SU-DHL-6 (cell line): ENCODE results near the gene IGF2BP3.
A peak's percentile ranks its signal among the peaks of the same experiment; 100 is the strongest.

ENCODE experiments used
- EZH2phosphoT487 ChIP-seq: fragments of 200-600 bp; sonication (generic), shearing (Covaris generic); conservative IDR thresholded peaks from 2 replicates; pipeline ENCODE4 v1.6.1; 2018; ENCODE audit warnings: mild to moderate bottlenecking, antibody characterized with exemption, low read length, moderate library complexity, mixed read lengths
- TF ChIP-seq, protein P1 (sequence below): fragments of 200-600 bp; sonication (generic); IDR thresholded peaks from one replicate; pipeline ENCODE4 v1.5.1; 2017; ENCODE audit warnings: antibody characterized with exemption, mild to moderate bottlenecking, low read length, moderate library complexity; ENCODE audit not compliant: insufficient read depth, poor library complexity, severe bottlenecking

DNA sequence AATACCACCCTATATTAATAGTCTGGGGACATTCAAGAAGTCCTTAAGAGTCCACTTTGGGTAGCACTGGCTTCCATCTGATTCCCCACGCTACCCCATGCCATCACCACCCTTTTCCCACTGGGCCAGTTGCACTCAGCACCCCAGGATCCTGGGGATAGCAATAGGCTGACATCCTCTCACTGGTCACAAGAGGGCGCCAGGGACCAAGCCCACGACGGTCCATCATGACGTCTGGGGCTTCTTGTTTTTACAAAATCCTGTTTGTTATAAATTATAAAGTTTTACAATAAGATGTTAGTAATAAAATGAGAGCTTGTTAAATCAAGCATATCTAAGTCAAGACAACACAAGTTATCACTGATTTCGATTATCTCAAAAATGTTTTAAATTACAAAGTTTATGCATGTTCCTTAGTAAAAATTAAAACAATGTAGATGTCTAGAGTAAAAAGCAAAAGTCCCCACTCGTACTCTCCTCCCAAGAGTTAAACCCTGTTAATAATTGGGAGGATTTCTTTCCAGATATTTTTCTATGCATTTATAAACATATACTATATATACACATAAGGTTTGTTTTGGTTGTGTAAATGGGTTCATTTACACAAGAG is 208.3 kb downstream of the IGF2BP3 start:
- TF ChIP-seq, protein P1, sequence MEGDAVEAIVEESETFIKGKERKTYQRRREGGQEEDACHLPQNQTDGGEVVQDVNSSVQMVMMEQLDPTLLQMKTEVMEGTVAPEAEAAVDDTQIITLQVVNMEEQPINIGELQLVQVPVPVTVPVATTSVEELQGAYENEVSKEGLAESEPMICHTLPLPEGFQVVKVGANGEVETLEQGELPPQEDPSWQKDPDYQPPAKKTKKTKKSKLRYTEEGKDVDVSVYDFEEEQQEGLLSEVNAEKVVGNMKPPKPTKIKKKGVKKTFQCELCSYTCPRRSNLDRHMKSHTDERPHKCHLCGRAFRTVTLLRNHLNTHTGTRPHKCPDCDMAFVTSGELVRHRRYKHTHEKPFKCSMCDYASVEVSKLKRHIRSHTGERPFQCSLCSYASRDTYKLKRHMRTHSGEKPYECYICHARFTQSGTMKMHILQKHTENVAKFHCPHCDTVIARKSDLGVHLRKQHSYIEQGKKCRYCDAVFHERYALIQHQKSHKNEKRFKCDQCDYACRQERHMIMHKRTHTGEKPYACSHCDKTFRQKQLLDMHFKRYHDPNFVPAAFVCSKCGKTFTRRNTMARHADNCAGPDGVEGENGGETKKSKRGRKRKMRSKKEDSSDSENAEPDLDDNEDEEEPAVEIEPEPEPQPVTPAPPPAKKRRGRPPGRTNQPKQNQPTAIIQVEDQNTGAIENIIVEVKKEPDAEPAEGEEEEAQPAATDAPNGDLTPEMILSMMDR = peak; percentile 99
- no peak for TF ChIP-seq EZH2phosphoT487
